Neural progenitor cell (in vitro differentiated cells): ENCODE measurements around the gene PRPF40A. TPM values are rescaled to one million over a fixed set of nuclear protein-coding genes. Genes with fewer than 3 reads are reported as not detected.
A peak's percentile ranks its signal among the peaks of the same experiment; 100 is the strongest.

Experiments used
- DNase-seq: peaks from one replicate; pipeline ENCODE4 v3.0.0-alpha.2; 2016; ENCODE audit warnings: low spot score
- H2AFZ ChIP-seq: fragments of 200-600 bp; sonication (generic); replicated peaks from 2 replicates; pipeline ENCODE4 v1.6.1; 2016; ENCODE audit warnings: antibody characterized with exemption
- H3F3A ChIP-seq: fragments of 200-600 bp; sonication (generic); 2 replicates; pipeline ENCODE4 v1.6.1; 2016; ENCODE audit warnings: antibody characterized with exemption, low read depth
- H3K27ac ChIP-seq: fragments of 200-600 bp; sonication (generic); 2 replicates; pipeline ENCODE4 v1.5.1; 2016; ENCODE audit warnings: mild to moderate bottlenecking
- H3K27me3 ChIP-seq: fragments of 200-600 bp; sonication (generic); 2 replicates; pipeline ENCODE4 v1.6.1; 2016; ENCODE audit warnings: mild to moderate bottlenecking, moderate library complexity
- H3K36me3 ChIP-seq: fragments of 200-600 bp; sonication (generic); 2 replicates; pipeline ENCODE4 v1.5.1; 2016
- H3K4me1 ChIP-seq: fragments of 200-600 bp; sonication (generic); 2 replicates; pipeline ENCODE4 v1.6.1; 2016; ENCODE audit warnings: mixed run types
- H3K4me2 ChIP-seq: fragments of 200-600 bp; sonication (generic); 2 replicates; pipeline ENCODE4 v1.6.1; 2016
- H3K4me3 ChIP-seq: fragments of 200-600 bp; sonication (generic); 2 replicates; pipeline ENCODE4 v1.5.1; 2016
- H3K79me2 ChIP-seq: fragments of 200-600 bp; sonication (generic); 2 replicates; pipeline ENCODE4 v1.6.1; 2016; ENCODE audit warnings: low read depth
- H3K9ac ChIP-seq: fragments of 200-600 bp; sonication (generic); 2 replicates; pipeline ENCODE4 v1.6.1; 2016
- H3K9me3 ChIP-seq: fragments of 200-600 bp; sonication (generic); 2 replicates; pipeline ENCODE4 v1.5.1; 2016; ENCODE audit warnings: low read depth
- H4K20me1 ChIP-seq: fragments of 200-600 bp; sonication (generic); 2 replicates; pipeline ENCODE4 v1.6.1; 2016; ENCODE audit warnings: low read depth
- H3K27ac Mint-ChIP-seq: 3 replicates; pipeline ENCODE4 v1.8.0; 2021; ENCODE audit warnings: mixed read lengths
- H3K27me3 Mint-ChIP-seq: 2 replicates; pipeline ENCODE4 v1.8.0; 2022; ENCODE audit warnings: low read depth, mild to moderate bottlenecking, inconsistent platforms, moderate library complexity, mixed read lengths; ENCODE audit not compliant: insufficient read depth
- H3K36me3 Mint-ChIP-seq: 3 replicates; pipeline ENCODE4 v1.8.0; 2021; ENCODE audit warnings: mixed read lengths
- H3K4me1 Mint-ChIP-seq: 3 replicates; pipeline ENCODE4 v1.8.0; 2021; ENCODE audit warnings: mixed read lengths
- H3K4me3 Mint-ChIP-seq: 3 replicates; pipeline ENCODE4 v1.8.0; 2021; ENCODE audit warnings: mild to moderate bottlenecking, moderate library complexity, mixed read lengths
- H3K9me3 Mint-ChIP-seq: 3 replicates; pipeline ENCODE4 v1.8.0; 2020; ENCODE audit warnings: mixed read lengths
- EZH2 ChIP-seq: fragments of 200-600 bp; sonication (generic); IDR thresholded peaks from 2 replicates; pipeline ENCODE4 v1.6.1; 2017; ENCODE audit warnings: antibody characterized with exemption, mild to moderate bottlenecking, moderate library complexity
- EZH2phosphoT487 ChIP-seq: fragments of 200-600 bp; sonication (generic); IDR thresholded peaks from 2 replicates; pipeline ENCODE4 v1.6.1; 2017; ENCODE audit warnings: antibody characterized with exemption
- total RNA-seq: library from RNA; depleted of rRNA; stranded (reverse); fragments of >200 nt; gene quantifications from 2 replicates; pipeline ENCODE4 v1.2.3, GENCODE V29; 2015; ENCODE audit warnings: low replicate concordance
- TF ChIP-seq, protein P1 (sequence below): fragments of 200-600 bp; sonication (generic); IDR thresholded peaks from 2 replicates; pipeline ENCODE4 v1.5.1; 2017; ENCODE audit warnings: antibody characterized with exemption, mild to moderate bottlenecking

Gene PRPF40A
- total RNA-seq, 1 donor from 2014 or later: 257 TPM

DNA sequence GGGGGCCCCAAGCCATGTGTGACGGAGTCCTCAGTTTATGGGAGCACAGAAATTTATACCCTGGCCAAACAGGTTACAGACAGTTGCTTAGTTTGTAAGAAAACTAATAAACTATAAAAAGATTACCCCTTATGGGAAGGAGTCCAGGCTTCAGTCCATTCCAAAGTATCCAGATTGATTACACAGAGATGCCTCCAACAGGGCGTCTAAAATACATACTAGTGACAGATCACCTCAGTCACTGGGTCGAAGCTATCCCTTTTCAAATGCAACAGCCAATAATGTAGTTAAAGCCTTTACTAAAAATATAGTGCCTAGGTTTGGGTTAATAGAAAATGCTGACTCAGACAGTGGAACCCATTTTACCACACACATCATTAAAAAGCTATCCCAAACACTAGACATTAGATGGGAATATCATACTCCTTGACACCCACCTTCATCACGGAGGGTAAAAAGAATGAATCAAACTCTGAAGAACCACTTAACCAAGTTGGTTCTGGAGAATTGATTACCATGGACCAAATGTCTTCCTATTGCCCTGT lies 10.7 kb downstream of the PRPF40A start:
- peaks cover 3% of the 10 kb centered on the region for H3K4me1 ChIP-seq
- H3K4me1 Mint-ChIP-seq: no peaks in the 10 kb centered on the region
- H3K79me2 ChIP-seq: peaks cover 100% of the 10 kb centered on the region
- H4K20me1 ChIP-seq: peaks cover 83% of the 10 kb centered on the region
- H3F3A ChIP-seq: no peaks in the 10 kb centered on the region
- no peak overlapping the region for H3K27ac ChIP-seq
- H3K27ac Mint-ChIP-seq: no peak overlapping the region
- peaks cover 8% of the 10 kb centered on the region for H3K36me3 ChIP-seq
- H3K27me3 ChIP-seq: no peaks in the 10 kb centered on the region
- H3K27me3 Mint-ChIP-seq: no peaks in the 10 kb centered on the region
- TF ChIP-seq EZH2: no peak
- no peak for TF ChIP-seq EZH2phosphoT487
- TF ChIP-seq, protein P1, sequence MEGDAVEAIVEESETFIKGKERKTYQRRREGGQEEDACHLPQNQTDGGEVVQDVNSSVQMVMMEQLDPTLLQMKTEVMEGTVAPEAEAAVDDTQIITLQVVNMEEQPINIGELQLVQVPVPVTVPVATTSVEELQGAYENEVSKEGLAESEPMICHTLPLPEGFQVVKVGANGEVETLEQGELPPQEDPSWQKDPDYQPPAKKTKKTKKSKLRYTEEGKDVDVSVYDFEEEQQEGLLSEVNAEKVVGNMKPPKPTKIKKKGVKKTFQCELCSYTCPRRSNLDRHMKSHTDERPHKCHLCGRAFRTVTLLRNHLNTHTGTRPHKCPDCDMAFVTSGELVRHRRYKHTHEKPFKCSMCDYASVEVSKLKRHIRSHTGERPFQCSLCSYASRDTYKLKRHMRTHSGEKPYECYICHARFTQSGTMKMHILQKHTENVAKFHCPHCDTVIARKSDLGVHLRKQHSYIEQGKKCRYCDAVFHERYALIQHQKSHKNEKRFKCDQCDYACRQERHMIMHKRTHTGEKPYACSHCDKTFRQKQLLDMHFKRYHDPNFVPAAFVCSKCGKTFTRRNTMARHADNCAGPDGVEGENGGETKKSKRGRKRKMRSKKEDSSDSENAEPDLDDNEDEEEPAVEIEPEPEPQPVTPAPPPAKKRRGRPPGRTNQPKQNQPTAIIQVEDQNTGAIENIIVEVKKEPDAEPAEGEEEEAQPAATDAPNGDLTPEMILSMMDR: no peak
- peaks cover 88% of the 10 kb centered on the region for H3K36me3 Mint-ChIP-seq
- no peaks in the 10 kb centered on the region for H3K9me3 ChIP-seq
- no peak overlapping the region for H2AFZ ChIP-seq
- H3K9ac ChIP-seq: no peak overlapping the region
- no peak overlapping the region for H3K4me2 ChIP-seq
- peaks cover 43% of the 10 kb centered on the region for H3K9me3 Mint-ChIP-seq
- H3K4me3 ChIP-seq: no peak overlapping the region
- H3K4me3 Mint-ChIP-seq: no peak overlapping the region
- DNase-seq: no peak

DNA sequence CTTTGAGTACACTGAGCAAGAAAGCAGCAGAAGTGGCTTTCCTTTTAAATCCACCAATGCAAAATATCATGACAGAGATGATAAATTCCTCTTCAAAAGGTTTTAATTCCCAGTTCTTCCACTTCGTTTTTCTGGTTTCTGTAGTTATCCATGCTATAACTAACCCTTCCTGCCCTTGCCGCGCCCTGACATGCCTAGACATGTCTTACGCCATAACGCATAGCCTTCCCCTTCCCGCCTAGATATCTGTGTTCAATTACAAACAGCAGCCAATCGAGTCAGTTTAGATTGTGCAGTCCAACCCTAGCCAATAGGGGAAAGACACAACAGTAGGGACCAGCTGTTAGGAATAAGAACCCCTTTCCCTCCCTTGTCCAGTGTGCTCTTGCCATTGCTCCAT lies 16.1 kb downstream of the PRPF40A start:
- Mint-ChIP-seq H3K27me3 (no peaks in the 10 kb centered on the region), H3K9me3 (peaks cover 41% of the 10 kb centered on the region), H3K36me3 (peaks cover 65% of the 10 kb centered on the region), H3K27ac (no peak overlapping the region), H3K4me1 (no peaks in the 10 kb centered on the region), H3K4me3 (no peak overlapping the region)
- no peaks in the 10 kb centered on the region for H3F3A ChIP-seq
- no peak overlapping the region for H3K4me2 ChIP-seq
- no peaks in the 10 kb centered on the region for H3K9me3 ChIP-seq
- peak overlapping the region; percentile 17 for H3K27ac ChIP-seq
- no peak for DNase-seq
- no peak overlapping the region for H2AFZ ChIP-seq
- TF ChIP-seq EZH2 (no peak), EZH2phosphoT487 (no peak)
- TF ChIP-seq, protein P1: no peak
- H3K4me1 ChIP-seq: peaks cover under 1% of the 10 kb centered on the region
- H3K36me3 ChIP-seq: no peaks in the 10 kb centered on the region
- H3K27me3 ChIP-seq: no peaks in the 10 kb centered on the region
- H3K9ac ChIP-seq: no peak overlapping the region
- H3K79me2 ChIP-seq: peaks cover 100% of the 10 kb centered on the region
- H3K4me3 ChIP-seq: no peak overlapping the region
- H4K20me1 ChIP-seq: peaks cover 52% of the 10 kb centered on the region

DNA sequence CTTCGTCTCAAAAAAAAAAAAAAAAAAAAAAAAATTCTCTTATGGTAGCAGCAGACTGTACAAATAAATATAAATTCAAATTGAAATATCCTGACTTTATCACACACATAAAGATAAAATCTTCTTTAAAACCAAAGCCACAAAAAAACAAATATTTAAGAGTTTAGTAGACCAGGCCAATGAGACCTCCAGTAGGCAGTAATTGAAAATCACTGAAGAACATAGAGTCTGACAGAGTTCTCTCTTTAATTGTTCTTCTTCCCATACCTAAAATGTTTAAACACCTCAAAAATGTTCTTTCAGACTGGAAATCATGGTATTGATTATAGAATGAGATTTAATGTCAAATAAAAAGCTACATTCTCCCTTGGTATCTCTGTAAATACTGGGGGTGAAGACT lies 20.8 kb downstream of the PRPF40A start:
- no peak overlapping the region for H3K27ac Mint-ChIP-seq
- no peak overlapping the region for H3K4me3 ChIP-seq
- no peak overlapping the region for H3K27ac ChIP-seq
- TF ChIP-seq EZH2phosphoT487 (no peak), EZH2 (no peak)
- TF ChIP-seq, protein P1: no peak
- no peaks in the 10 kb centered on the region for H3K27me3 ChIP-seq
- no peaks in the 10 kb centered on the region for H3K4me1 Mint-ChIP-seq
- H3K36me3 Mint-ChIP-seq: peaks cover 37% of the 10 kb centered on the region
- H3K9ac ChIP-seq: no peak overlapping the region
- no peaks in the 10 kb centered on the region for H3K9me3 ChIP-seq
- H3K4me2 ChIP-seq: no peak overlapping the region
- H3K4me1 ChIP-seq: no peaks in the 10 kb centered on the region
- peaks cover 3% of the 10 kb centered on the region for H3K36me3 ChIP-seq
- H3K4me3 Mint-ChIP-seq: no peak overlapping the region
- H3K27me3 Mint-ChIP-seq: no peaks in the 10 kb centered on the region
- no peaks in the 10 kb centered on the region for H3F3A ChIP-seq
- H2AFZ ChIP-seq: no peak overlapping the region
- peaks cover 95% of the 10 kb centered on the region for H3K79me2 ChIP-seq
- no peak for DNase-seq
- H4K20me1 ChIP-seq: peaks cover 32% of the 10 kb centered on the region
- peaks cover 8% of the 10 kb centered on the region for H3K9me3 Mint-ChIP-seq
